NCI-H2227 (cell line): ENCODE data around the gene PCGF3.
A peak's percentile ranks its signal among the peaks of the same experiment; 100 is the strongest.
"Not testable (repeated sequence)": the region's sequence is repeated elsewhere in the genome, so short reads cannot be mapped to it uniquely, and the experiment has no call there.

Experiments
- DNase-seq: peaks from one replicate; lab custom pipeline; 2025; ENCODE audit not compliant: unreplicated experiment; lab: John Stamatoyannopoulos, UW

PCGF3 gene

GRCh38 chr4:780255-780654, 74.6 kb downstream of the PCGF3 start:
- not testable (repeated sequence) for DNase-seq

DNA sequence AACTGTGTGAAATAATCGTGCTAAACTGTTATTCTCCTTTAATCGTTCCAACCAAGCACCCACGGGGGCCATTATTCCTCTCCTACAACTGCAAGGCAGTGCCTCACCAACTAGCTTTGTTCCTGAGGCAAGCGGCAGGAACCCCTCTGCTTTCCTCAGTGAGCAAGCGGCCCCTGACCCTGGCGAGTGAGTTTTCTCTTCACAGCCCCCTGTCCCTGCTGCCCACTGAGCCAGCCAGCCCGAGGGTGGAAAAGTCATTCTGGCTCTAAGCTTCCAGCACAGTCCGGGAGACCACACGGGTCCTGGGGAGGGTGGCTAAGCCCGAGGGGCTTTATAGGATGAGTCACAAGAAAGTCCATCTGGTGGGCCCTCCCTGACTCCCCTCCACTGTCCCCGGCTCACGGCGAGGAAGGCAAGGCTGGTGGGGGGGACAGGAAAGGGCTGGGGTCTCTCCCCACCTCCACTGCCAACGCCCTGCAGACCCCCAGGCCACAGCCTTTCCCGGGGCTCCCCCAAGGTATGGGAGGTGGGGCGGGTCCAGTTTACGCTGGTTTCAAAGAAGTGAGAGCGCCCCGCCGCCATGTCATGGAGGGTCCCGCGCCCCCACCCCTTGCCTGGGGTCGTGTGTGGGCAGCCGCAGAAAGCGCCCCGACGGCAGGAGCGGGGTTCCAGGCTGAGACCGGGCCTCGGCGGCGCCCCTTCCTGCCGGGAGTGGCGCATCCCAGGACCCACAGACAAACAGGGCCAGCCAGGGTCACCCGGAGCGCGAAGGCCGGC, 75.3 kb downstream of the PCGF3 start:
- no peak for DNase-seq

DNA sequence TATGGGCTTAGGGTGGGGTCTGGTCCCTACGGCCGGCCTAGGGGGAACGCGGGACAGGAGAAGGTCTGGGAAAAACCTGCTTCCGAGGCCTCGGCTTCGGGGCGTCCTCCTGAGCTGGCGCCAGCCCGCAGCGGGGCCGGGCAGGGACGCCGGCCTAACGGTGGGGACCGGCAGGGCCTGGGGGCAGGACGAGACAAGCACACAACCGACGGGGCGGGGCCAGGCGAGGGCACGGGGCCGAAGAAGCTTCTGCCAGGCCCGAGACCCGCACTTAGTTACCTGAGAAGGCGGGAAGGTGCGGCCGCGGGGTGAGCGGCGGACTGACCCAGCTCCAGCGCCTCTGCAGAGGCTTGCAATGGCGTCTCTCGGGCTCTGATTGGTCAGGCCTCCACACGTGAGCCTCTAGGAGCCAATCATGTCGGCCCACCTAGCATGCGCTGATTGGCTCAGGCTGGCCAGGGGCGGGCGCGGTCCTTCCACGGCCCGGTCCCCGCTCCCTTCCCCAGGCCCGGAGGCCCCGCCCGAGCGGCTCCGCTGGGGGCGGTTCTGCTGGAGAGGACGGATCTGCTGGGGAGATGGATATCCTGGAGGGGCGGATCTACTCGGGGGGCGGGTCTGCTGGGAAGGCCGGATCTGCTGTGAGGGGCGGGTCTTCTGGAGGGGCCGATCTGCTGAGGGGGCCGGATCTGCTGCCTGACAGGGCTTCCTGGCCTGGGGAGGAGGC, 76.0 kb downstream of the PCGF3 start:
- peak; percentile 97 for DNase-seq

DNA sequence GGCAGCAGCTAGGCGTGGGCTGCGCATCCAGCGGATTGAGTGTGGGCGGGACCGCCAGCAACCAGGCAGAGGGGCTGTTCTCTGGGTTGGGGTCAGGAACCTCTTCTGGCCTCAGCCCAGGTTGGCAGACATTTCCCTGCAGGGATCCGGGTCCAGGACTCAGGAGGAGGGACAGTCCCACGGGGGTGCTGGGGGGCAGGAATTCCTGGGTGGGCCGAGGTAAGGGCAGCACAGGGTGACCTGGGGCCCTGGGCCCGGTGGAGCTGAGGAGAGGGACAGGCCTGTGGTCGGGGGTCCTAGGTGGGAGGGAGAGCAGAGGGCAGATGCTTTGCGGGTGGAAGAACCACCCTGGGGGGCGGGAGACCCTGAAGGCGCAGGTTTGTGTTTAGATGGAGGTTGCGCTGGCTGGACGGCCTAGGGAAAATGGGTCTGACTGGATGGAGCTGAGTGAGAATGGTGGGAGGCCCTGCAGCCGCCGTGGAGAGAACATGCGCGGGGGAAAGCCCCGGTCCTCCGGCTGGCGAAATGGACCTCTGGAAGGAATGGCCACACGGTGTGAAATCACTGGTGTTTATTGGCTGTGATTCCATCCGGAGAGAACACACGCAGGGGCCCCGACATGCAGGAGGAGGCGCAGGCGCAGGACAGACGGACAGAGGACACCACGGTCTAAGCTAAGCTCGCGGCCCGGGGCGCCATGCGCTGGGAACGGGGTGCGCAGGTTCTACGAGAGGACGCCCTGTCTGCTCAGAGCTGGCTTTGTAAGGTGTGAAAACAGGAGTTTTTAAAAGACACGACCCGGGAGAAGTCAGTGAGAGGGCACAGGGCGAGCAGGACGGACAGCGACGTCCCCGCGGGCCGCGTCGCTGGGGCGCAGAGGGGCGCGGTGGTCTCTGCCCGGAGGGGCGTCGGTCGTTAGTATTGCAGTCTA, 79.0 kb downstream of the PCGF3 start:
- no peak for DNase-seq

GRCh38 chr4:785332-786073, 79.9 kb downstream of the PCGF3 start:
- no peak for DNase-seq

DNA sequence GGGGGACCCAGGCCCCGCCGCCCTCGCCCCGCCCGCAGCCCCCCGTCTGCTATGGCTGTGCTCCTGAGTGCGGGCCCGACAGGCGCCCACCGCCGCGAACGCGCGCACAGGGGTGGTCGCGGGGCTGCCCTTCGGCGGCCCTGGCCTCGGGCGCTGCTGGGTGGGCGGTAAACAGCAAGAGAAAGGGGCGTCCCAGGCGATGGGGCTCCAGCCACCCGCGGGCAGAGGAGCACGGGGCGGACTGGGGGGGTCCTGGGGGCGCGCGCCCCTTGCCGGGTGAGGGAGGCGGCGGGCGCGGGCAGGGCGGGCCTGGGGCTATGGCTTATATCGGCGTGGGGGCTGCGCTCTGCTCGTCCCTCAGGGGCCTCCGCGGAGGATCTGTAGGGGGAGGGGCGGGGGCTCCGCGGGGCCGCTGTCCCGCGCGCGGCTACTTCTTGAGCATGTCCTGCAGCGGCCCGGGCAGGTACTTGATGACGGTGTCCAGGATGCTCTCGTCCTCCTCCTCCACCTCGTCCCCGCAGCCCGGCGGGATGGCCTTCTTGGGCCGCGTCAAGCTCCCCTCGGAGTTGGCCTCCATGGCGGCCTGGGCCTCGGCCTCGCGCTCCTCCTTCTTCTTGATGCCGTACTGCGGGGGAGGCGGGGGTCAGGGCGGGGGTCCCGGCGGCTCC, 80.6 kb downstream of the PCGF3 start:
- no peak for DNase-seq

- DNase-seq: no peak
Observed at GRCh38 chr4:786861-787300, 81.2 kb downstream of the PCGF3 start.

DNA sequence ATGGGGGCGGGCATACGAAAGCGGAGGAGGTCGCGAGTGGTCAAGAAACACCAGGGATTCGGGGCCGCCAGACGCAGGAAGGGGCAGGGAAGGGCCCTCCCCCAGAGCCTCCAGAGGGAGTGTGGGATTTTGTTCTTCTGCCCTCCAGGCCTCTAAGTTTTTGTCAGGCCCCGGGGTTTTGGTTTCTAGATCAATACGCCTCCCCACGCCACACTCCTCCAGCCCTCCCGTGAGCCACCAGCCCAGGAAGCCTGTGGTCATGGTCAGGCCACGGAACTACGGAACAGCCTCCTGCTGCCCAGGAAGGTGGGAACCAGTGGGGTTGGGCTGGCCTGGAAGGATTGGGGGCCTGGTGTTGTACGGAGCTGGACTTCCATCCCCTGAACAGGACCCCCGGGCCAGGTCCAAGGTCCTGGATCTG, 81.9 kb downstream of the PCGF3 start:
- DNase-seq: no peak

DNA sequence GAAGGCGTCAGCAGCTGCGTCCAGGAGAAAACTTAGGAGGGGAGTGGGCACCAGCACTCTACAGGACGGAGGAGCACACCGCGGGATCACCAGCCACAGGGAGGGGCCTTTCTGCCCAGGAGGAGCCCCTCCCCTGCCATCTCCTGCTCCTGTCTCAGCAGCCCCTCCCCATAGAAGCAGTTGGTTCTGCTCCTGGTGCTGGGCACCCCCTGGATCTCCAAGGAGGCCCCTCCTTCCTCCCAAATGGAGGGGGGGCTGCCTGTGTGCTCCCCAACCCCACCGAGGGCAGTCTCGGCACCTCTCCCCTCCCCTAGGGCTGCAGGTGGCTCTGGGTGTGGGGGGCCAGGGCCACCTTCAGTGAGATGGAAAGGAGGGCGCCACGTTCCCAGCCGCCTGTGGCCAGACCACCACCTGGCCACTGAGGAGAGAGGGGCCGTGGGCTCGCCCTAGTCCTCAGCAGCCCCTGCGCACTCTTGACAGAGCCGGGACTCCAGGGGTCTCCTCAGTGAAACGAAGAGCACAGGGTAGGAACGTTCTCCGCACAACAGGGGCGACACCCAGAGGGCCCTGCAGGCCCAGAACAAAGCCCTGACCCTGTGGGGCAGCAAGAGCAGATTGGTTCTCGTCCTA, 82.5 kb downstream of the PCGF3 start:
- no peak for DNase-seq

- DNase-seq: no peak
Observed at GRCh38 chr4:788636-789297, 83.1 kb downstream of the PCGF3 start.

DNA sequence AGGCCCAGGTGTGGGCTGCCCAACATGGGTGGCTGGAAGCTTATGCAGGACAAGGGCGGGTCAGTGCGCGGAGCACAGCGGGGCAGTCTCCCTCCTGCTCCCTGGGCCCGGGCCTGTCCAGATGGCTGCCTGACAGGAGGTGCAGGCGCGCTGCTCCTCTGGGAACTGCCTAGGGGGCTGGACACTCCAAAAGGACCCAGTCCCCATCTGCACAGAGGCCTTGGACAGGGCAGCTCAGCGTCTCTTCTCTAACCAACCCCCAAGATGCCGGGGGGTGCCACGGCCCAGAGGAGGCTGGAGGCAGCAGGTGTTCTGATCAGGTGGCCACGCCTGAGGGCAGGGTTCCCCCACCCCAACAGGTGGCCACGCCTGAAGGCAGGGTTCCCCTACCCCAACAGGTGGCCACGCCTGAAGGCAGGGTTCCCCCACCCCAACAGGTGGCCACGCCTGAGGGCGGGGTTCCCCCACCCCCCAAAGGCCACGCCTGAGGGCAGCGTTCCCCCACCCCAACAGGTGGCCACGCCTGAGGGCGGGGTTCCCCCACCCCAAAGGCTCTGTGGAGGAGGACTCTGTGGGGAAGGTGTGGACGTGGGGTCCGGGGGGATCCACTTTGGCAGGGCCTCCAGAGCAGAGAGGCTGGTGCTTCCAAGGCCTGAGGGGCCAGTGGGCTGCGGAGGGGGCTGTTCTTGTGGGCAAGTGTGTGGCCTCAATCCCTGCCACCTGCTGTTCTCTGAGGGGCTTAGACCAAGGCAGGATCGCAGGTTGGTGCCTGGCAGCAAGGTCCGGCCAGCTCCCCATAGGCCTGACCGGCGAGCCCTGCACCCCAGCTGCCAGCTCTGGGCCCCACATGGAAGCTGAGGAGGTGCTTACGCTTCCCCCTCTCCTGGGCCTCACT, 84.2 kb downstream of the PCGF3 start:
- no peak for DNase-seq

GRCh38 chr4:790466-790820, 84.8 kb downstream of the PCGF3 start:
- DNase-seq: no peak

DNA sequence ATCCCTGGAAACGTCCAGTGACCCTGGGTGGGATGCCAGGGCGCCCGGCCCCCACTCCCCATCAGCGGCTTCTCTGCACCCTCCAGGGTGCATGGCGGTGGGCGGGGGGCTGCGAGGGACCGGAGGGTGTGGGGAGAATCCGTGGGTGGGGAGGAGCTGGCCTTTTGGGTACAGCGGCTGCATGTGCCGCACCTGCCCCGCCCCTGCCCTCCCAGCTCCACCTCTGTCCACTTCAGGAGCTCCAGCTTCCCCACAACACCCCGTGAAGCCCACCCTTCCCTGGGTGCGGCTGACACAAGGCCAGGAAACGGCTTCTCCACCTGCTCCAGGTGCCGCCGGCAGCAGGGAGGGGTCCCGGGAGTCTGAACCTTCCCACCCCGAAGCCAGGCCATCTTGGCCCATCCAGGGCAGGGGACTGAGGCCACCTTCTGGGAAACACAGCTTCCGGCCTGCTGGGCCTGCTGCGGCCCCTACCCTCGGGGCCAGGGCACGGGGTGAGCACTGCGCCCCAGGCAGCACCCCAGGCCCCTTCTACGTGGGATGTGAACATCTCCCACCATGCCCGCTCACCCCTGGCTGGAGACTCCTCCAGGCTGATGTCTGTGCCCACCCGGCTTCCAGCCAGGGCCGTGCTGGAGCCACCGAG, 85.7 kb downstream of the PCGF3 start:
- DNase-seq: no peak

GRCh38 chr4:791898-792625, 86.4 kb downstream of the PCGF3 start:
- DNase-seq: no peak

GRCh38 chr4:792626-793092, 87.0 kb downstream of the PCGF3 start:
- DNase-seq: no peak

DNA sequence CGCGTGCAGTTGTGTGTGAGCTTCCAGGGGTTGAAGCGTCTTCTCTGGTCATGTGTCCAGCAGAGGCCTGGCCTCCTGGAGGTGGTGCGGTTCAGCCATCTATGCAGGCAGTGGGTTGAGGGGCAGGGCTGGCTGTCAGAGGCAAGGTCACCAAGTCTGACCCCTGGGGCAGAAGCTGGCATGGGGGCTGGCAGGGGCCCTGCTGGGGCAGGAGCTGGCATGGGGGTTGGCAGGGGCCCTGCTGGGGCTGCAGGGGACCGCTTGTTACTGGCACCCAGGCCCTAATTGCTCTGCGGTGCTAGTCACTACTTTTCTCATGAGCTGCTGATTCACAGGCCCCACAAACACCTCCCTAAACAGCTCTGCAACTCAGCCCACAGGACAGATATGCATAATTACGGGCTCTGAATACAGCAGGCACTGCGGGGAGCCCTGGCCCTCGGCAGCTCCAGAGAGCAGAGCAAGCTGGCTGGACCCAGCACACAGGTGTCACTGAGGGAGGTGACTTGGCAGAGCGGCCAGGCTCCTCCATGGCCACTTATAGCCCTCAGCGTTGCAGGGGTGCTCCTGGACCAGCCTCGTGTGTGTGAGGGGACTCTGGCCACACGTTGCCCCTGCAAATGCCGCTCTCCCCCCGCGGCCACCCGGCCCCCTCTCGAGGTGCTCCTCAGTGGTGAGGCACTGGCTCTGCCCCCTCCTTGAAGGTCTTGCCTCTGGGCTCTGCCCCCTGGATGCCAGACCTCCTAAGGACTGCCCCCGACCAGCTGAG, 87.6 kb downstream of the PCGF3 start:
- peak; percentile 25 for DNase-seq
